ES-I3 (cell line): Measurements from ENCODE around the gene NDOR1.

ENCODE experiments used
- H3K36me3 ChIP-seq: 2 replicates; pipeline ENCODE4 v1.6.1; 2013; ENCODE audit warnings: mild to moderate bottlenecking, low read length, control low read depth, moderate library complexity; ENCODE audit not compliant: insufficient read depth
- H3K4me1 ChIP-seq: 2 replicates; pipeline ENCODE4 v1.6.1; 2013; ENCODE audit warnings: mild to moderate bottlenecking, control low read depth, low read length; ENCODE audit not compliant: insufficient read depth
- H3K9ac ChIP-seq: 2 replicates; pipeline ENCODE4 v1.6.1; 2013; ENCODE audit warnings: low read depth, mild to moderate bottlenecking, low read length, moderate library complexity
- H3K9me3 ChIP-seq: 2 replicates; pipeline ENCODE4 v1.6.1; 2013; ENCODE audit warnings: mild to moderate bottlenecking, low read length, moderate library complexity; ENCODE audit not compliant: control insufficient read depth, insufficient read depth

NDOR1 gene

DNA sequence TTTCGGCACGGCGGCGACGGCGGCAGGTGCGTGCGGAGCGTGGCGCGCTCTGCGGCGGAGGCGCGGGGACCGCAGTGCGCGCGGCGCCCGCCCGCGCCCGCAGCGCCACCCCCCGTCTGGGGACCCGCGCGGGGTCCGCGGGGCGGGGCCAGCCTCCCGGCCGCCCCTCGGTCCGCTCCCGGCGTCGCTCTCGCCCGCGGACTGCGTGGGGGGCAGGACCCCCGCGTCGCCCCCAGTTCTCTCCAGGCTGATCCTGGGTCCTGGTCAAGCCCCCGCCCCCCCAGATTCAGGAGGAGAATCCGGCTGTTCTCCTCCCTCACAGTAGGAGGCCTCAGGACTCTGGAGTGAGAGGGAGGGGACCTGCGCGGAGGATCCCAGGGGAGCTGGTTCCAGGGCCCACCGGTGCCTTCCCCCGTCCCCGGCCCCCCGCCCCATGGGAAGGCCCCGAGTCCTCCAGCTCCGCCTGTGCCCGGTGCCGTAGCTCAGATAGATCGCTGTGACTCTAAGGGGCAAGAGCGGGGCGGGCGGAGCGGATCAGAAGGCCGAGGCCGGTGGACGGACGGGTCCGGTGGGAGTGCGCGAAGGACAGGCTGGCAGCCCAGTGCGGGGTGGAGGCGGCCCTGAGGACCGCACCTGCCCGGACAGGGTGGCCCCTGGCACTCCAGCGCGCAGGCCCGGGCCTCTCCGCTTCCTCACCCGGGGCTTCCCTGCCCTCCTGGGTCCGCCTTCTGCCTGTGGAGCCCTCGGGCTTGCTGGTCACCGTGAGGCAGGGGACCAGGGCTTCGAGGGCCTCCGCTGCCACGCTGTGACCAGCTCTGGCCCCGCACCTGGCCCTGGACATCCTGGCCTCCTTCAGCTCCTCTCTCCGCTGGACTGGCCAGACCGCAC lies 16.9 kb downstream of the NDOR1 start, which contains the start of gene RNF208:
RNF208 (minus strand) TSS at position 51 of the 888 bp plus-strand sequence. CDS start 1,028 bp downstream, outside the sequence.
- H3K36me3 ChIP-seq: no peaks in the 10 kb centered on the region
- H3K4me1 ChIP-seq: no peaks in the 10 kb centered on the region; the same call in 1 of the 2 replicates
- H3K9me3 ChIP-seq: no peaks in the 10 kb centered on the region
- H3K9ac ChIP-seq: peak within 1 kb of the TSS; percentile 59

DNA sequence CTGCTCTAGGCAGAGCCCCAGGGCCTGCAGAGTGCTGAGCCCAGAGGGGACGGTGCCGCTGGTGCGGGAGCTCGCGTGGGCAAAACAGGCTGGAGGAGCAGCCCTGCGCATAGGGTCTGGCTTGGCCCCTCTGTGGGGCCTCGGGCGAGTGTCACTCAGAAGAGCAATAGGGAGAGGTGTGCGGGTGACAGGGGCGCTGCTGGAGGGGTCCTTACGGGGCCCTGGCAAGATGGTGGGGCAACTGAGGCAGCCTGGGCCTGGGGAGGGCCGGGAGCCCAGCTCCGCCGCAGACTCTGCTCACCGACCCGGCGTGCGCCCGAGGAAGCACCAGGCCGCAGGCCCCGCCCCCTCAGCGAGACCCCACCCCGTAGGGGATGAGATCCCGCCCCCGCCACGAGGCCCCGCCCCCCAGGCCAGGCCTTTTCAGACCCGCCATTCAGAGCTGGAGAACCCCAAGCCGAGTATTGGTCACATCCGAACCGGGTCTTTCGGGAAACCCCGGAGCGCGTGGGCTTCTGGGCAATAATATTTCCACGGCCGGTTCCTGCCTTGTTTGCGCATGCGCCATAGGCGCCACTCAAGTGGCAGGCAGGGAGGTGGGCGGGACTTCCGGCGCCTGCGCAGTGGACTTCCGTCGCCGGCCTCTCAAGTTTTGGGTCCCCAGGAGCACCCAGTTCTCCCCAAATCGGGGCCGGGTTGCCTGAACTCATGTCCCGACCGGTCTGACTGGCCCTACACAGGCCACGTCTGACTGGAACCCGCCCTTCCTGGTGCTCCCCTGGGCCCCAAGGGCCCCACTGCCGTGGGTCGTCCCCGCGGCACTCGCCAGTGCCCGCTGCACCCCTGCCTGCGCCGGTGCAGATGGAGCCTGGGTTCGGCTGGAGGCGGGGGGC lies 17.8 kb downstream of the NDOR1 start:
- Histone ChIP-seq H3K9me3 (no peaks in the 10 kb centered on the region), H3K4me1 (no peaks in the 10 kb centered on the region; the same call in 1 of the 2 replicates), H3K36me3 (no peaks in the 10 kb centered on the region), H3K9ac (peak overlapping the region; percentile 93)

DNA sequence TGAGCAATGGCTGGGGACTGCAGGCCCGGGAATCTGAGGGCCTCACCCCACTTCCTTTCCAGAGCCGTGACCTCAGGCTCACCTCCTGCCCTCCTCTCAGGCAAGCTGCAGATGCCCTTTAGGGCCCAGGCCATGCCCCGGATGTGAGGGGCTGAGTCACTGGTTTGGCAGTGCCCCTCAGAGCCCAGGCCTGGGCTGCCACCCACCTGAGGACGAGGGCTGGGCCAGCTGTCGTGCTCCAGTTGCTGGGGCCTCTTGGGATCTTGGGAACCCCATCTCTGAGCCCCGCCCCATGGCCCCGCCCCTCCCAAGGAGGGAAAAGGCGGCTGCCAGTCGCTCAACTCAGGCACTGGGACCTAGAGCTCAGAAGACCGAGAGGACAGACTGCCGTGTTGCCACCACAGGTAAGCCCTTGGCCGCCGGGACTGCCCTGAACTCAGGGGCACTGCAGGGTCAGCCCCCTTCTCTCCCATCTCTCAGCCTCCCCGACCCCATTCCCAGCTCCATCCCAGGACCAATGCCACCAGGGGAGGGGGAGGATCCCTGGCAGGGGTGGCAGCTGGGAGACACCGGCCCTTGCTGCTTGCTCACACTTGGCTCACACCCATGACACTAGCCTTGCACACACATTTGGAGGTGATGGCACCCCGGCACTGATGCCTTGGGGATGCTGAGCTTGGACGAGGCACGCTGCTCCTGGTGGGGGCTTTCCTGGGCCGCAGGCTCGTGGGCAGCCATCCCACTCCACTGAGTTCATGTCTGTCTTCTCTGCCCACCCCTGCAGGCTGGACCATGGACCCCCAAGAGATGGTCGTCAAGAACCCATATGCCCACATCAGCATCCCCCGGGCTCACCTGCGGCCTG lies 19.6 kb downstream of the NDOR1 start, which contains the start of gene CYSRT1:
CYSRT1 (plus strand) TSS at position 345 of the 865 bp plus-strand sequence; CDS start at position 793, 448 bp downstream.
- Histone ChIP-seq H3K9me3 (no peaks in the 10 kb centered on the region), H3K9ac (peak within 1 kb of the TSS; percentile 93), H3K36me3 (no peaks in the 10 kb centered on the region), H3K4me1 (no peaks in the 10 kb centered on the region)

DNA sequence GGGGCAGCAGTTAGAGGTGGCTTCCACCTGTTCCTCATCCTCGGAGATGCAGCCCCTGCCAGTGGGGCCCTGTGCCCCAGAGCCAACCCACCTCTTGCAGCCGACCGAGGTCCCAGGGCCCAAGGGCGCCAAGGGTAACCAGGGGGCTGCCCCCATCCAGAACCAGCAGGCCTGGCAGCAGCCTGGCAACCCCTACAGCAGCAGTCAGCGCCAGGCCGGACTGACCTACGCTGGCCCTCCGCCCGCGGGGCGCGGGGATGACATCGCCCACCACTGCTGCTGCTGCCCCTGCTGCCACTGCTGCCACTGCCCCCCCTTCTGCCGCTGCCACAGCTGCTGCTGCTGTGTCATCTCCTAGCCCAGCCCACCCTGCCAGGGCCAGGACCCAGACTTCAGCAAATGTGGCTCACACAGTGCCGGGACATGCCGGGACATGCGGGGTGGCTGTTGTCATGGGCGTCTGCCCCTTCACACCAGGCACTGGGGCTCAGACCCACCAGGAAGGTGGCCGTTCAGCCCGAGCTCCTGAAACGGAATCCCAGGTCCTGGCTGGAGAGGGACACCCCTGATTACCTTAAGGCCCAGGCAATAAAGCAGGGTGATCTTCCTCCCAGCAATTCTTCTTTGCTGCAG lies 20.3 kb downstream of the NDOR1 start:
- H3K4me1 ChIP-seq: no peaks in the 10 kb centered on the region
- no peaks in the 10 kb centered on the region for H3K36me3 ChIP-seq

DNA sequence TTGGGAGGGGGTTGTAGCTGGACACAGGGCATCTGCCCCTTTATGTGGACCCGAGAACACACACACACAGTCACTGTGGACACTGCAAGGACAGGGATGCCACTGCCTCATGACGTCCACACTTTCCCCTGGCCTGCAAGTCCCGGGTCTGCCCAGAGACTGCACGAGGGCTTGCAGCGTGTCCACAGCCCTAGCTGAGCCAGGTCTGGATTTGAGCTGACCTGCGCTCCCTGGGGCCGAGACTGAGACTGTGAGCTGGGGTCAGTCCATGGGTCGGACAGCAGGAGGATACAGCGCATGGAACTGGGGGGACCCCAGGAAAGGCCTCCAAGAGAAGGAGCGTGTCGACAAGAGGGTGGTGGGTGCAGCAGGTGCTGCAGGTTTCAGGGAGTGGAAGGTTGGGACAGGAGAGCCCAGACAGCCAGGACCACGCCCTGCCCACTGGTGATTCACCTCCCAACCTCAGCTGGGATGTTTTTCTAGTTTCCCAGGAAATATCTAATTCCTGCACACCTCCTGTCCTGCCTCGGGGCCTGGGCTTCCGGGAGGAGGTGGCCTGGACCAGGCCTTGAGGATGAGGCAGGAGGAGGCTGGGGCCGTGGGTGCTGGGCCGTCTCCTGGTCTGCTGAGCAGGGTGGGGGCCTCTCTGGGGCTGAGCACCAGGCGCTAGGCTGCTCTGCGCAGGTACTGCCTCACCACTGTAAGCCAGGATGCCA lies 21.0 kb downstream of the NDOR1 start:
- Histone ChIP-seq H3K9ac (no peak overlapping the region), H3K4me1 (no peaks in the 10 kb centered on the region), H3K36me3 (no peaks in the 10 kb centered on the region), H3K9me3 (no peaks in the 10 kb centered on the region)

More for the DNA sequence above, 20.3 kb downstream of the NDOR1 start:
- Histone ChIP-seq H3K9me3 (no peaks in the 10 kb centered on the region), H3K9ac (no peak overlapping the region)

DNA sequence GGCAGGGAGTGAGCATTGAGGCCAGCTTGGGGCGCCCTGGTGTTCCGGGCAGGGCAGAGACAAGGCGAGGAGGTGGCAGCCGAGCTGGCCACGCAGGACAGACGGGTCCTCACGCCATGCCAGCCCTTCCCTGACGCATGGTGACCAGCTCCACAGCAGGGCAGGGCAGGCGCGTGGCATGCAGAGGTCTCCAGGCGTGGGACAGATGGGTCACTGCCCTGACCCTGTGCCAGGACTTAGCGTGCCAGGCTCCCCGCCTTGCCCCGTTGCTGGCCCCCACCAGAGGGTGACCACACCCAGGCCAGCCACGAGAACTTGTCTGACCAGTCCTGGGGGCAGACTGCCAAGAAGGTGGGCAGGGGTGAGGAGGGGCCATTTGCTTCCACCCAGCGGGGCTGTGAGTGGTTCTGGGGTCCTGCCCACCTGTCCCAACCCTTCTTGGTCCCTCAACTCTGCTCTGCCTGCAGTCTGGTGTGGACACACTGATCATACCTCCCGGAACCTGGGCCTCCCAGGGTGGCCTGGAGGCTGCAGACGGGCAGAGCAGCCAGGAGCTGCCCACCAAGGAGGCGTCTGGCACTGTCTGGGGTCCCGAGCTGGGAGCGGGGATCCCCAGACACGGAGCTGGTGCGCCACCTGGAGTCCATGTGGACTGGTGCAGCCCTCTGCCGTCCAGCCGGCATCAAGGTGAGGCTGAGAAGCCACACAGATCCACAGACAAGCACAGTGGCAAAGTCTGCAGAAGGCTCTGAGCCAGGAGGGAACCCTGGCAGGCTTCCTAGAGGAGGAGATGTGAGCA lies 21.8 kb downstream of the NDOR1 start, which contains the start of gene RNF224:
RNF224 (plus strand) TSS at position 449 of the 799 bp plus-strand sequence. CDS start 834 bp downstream, outside the sequence.
- Histone ChIP-seq H3K9ac (no peak within 1 kb of the TSS), H3K4me1 (no peaks in the 10 kb centered on the region), H3K9me3 (no peaks in the 10 kb centered on the region), H3K36me3 (no peaks in the 10 kb centered on the region)

DNA sequence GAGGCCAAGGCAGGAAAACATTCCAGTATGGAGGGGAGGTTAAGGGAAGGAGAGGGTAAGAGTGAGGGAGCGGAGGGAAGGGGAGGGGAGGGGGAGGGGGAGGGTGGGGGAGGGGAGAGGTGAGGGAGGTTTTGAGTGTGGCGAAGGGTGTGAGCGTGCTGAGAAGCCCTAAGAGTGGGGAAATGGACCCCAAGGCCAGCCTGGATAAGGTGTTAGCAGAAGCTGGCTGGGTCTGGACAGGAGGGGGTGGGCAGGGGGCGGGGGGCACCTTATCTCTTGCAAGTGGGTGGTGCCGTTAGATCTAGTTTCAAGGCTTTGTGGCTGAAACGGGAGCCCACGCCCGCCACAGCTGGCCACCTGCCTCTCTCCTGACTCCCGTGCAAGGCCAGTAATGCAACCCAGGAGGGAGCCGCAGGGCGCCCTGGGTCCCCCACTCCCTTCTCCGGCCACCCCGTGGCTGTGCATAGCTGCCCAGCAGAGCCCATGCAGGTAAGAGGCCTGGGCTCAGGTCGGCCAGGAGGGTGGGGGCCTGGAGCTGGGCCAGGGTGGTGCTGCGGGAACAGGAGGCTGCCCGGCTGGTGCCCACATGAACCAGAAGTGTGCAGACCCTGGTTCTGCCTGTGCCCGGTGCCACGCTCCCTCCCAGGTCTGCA lies 22.5 kb downstream of the NDOR1 start:
- H3K9ac ChIP-seq: no peak overlapping the region
- no peaks in the 10 kb centered on the region for H3K36me3 ChIP-seq
- H3K9me3 ChIP-seq: no peaks in the 10 kb centered on the region
- no peaks in the 10 kb centered on the region for H3K4me1 ChIP-seq

DNA sequence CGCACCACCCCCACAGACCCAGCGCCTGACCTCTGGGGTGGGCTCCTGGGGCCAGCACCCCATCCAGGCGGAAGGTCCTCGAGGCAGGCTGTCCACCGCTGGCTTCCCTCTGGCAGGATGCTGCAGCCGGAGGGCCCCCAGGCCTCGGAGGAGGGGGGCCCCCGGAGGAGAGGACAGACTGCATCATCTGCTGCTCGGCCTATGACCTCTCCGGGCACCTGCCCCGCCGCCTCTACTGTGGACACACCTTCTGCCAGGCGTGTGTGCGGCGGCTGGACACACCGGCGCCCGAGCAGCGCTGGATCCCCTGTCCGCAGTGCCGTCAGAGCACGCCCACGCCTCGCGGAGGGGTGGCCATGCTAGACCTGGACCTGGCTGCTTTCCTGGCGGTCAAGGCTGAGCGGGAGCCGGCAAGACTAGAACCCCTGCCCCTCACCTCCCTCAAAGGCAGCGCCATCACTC lies 23.0 kb downstream of the NDOR1 start:
- Histone ChIP-seq H3K36me3 (no peaks in the 10 kb centered on the region), H3K9ac (no peak overlapping the region), H3K4me1 (no peaks in the 10 kb centered on the region), H3K9me3 (no peaks in the 10 kb centered on the region)

DNA sequence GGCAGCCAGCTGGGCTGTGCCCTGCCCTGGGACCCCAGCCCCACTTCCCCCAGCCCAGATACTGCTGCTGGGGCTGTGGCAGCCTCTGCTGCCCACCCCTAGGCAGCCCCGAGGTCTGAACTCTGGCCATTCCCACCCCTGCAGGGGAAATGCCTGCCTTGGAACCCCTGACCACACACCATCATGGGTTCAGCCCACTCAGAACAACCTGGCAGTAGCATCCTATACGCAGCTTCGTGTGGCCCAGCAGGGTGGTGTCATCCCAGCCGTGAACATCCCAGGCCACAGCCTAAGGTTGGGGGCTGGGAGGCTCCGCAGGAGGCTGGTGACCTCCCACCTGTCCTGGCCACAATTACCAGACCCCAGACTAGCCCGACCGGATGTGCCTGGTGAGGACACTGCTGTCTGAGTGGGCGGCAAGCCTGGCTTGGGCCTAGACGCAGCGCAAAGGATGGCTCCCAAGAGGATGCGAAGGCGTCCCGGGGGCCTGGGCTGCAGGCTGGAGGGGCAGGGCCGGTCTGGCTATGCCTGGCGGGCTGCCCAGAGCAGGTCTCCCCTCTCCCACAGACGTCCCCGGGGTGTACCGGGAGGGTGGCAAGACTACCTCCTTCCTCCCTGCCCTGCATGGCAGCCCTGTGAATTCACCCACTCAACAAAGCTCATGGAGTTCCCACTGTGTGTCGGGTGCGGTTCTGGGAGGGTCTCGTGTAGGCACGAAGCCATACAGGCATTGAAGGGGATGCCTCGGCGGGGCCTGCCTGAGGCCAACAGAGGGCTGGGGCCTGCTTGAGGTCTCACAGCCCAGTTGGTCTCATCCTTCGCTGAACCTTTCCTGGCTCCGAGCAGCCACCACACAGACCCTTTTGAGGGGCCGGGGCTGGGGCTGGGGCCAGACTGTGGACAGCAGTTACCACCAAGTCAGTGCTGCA lies 23.7 kb downstream of the NDOR1 start:
- Histone ChIP-seq H3K9ac (no peak overlapping the region), H3K4me1 (no peaks in the 10 kb centered on the region), H3K9me3 (no peaks in the 10 kb centered on the region), H3K36me3 (no peaks in the 10 kb centered on the region)

DNA sequence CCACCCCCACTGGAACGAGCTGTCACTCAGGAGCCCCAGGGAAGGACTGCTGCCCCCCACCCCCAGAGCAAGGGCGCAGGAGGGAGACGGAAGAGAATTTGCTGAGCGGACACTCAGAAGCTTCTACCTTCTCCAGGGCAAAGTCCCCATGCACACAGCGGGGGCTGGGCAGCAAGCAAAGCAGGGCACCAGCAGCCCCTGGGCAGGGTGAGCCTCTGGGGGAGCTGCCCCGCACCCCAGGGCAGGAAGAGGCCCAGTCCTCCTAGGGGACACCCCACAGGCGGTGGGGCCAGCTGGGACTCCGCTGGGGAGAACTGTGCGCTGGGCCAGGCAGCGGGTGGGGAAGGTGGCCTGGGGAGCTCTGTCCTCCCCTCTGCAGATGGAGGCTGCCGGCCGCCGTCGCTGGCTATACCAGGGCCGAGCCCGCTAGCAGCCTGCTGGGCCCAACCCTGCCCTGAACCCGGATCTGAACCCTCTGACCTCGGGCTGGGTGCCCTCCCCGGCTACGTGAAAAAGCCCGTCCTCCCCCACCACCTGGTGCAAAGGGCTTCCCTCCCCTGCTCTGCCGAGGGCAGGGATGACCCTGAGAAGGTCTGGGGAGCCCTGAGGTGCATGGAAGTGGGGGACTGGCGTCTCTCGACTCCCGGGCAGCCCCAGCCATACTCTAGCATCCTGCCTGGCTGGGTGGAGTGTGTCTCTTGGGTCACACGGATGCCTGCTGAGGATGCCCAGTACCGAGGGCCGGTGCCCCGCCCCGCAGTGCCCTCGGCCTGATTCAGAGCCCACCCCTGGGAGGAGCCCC lies 24.6 kb downstream of the NDOR1 start:
- H3K36me3 ChIP-seq: no peaks in the 10 kb centered on the region
- H3K4me1 ChIP-seq: no peaks in the 10 kb centered on the region
- no peaks in the 10 kb centered on the region for H3K9me3 ChIP-seq
- H3K9ac ChIP-seq: no peak overlapping the region
